Neural crest cell (in vitro differentiated cells): ENCODE results near the gene NR0B2. TPM values are rescaled to one million over a fixed set of nuclear protein-coding genes. Genes with fewer than 3 reads are reported as not detected.

Experiments used
- DNase-seq: peaks from one replicate; pipeline ENCODE4 v3.0.0; 2021; ENCODE audit warnings: low read depth, mixed read lengths, low spot score
- H3K27ac Mint-ChIP-seq: one replicate; pipeline ENCODE4 v1.8.0; 2021; ENCODE audit warnings: mild to moderate bottlenecking, mixed read lengths; ENCODE audit not compliant: unreplicated experiment
- H3K27me3 Mint-ChIP-seq: 2 replicates; pipeline ENCODE4 v1.8.0; 2021; ENCODE audit warnings: low read depth, mild to moderate bottlenecking, mixed read lengths
- H3K36me3 Mint-ChIP-seq: 2 replicates; pipeline ENCODE4 v1.8.0; 2021; ENCODE audit warnings: low read depth, mild to moderate bottlenecking, mixed read lengths
- H3K4me1 Mint-ChIP-seq: 2 replicates; pipeline ENCODE4 v1.8.0; 2021; ENCODE audit warnings: mixed read lengths
- H3K4me3 Mint-ChIP-seq: one replicate; pipeline ENCODE4 v1.8.0; 2021; ENCODE audit warnings: mild to moderate bottlenecking, mixed read lengths
- H3K9me3 Mint-ChIP-seq: 2 replicates; pipeline ENCODE4 v1.8.0; 2021; ENCODE audit warnings: mixed read lengths
- total RNA-seq: library from RNA; stranded (reverse); gene quantifications from 2 replicates; pipeline ENCODE4 v1.2.1, GENCODE V29; 2021
- TF ChIP-seq, protein P1 (sequence below): fragments of 200-600 bp; sonication (generic); conservative IDR thresholded peaks from 2 replicates; pipeline ENCODE4 v1.5.0; 2021; ENCODE audit warnings: antibody characterized with exemption, mild to moderate bottlenecking

Gene NR0B2
- total RNA-seq, 1 donor from 2014 or later = not detected

DNA sequence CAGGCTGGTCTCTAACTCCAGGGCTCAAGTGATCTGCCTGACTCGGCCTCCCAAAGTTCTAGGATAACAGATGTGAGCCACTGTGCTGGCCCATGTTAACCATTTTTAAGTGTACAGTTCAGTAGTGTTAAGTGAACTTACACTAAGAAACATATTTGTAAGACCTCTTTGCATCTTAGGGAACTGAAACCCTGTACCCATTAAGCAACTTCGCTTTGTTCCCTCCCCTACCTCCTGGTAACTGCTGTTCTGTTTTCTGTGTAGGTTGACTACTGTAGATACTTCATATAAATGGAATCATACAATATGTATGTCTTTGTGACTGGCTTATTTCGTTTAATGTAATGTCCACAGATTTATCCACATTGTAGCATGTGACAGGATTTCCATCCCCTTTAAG, 18.8 kb upstream of the NR0B2 start:
- no peak for DNase-seq
- TF ChIP-seq, protein P1, sequence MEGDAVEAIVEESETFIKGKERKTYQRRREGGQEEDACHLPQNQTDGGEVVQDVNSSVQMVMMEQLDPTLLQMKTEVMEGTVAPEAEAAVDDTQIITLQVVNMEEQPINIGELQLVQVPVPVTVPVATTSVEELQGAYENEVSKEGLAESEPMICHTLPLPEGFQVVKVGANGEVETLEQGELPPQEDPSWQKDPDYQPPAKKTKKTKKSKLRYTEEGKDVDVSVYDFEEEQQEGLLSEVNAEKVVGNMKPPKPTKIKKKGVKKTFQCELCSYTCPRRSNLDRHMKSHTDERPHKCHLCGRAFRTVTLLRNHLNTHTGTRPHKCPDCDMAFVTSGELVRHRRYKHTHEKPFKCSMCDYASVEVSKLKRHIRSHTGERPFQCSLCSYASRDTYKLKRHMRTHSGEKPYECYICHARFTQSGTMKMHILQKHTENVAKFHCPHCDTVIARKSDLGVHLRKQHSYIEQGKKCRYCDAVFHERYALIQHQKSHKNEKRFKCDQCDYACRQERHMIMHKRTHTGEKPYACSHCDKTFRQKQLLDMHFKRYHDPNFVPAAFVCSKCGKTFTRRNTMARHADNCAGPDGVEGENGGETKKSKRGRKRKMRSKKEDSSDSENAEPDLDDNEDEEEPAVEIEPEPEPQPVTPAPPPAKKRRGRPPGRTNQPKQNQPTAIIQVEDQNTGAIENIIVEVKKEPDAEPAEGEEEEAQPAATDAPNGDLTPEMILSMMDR = no peak
- H3K27me3 Mint-ChIP-seq = no peaks in the 10 kb centered on the region
- no peak overlapping the region for H3K27ac Mint-ChIP-seq
- H3K4me1 Mint-ChIP-seq = no peaks in the 10 kb centered on the region
- no peak overlapping the region for H3K4me3 Mint-ChIP-seq
- peaks cover 29% of the 10 kb centered on the region for H3K36me3 Mint-ChIP-seq
- H3K9me3 Mint-ChIP-seq = no peaks in the 10 kb centered on the region

DNA sequence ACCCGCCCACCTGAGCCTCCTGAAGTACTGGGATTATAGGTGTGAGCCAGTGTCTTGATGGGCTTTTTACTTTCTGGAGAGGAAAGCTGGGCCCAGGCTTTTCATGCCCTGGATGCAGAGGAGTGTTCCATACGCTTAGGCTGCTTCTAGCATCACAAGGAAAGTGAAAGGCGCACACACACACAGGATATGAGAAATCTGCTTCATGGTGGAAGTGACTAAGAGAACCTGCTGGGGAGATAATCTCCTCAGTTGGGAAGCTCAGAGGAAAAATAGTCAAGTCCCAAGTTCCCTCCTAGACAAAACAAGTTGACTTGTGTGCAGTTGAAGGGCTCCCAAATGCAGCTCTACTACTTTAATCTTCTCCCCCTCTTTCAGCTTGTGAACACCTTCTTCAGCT, 9.9 kb upstream of the NR0B2 start:
- peaks cover 3% of the 10 kb centered on the region for H3K9me3 Mint-ChIP-seq
- H3K27ac Mint-ChIP-seq = no peak overlapping the region
- peaks cover 29% of the 10 kb centered on the region for H3K4me1 Mint-ChIP-seq
- H3K27me3 Mint-ChIP-seq = no peaks in the 10 kb centered on the region
- H3K36me3 Mint-ChIP-seq = peaks cover 22% of the 10 kb centered on the region
- TF ChIP-seq, protein P1 = no peak
- peak overlapping the region; percentile 90 for H3K4me3 Mint-ChIP-seq
- no peak for DNase-seq

DNA sequence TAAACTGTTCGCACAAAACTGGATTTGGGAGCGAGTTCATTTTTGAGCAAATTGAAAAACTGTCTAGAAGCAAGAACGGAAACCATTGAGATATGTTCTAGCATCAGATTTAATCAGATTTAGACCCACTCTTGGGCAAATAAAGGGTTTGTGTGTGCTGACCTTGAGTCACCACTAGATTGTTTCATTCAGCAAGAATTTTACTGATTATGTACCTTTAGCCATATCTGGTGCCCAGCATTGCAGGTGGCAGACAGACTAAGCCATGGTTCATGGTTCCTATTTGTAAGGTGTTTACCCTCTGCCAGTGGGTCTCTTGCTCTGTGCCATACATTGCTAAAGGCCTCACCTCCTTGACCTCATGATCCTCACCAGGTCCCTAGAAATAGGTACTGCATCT, 9.1 kb upstream of the NR0B2 start:
- Mint-ChIP-seq H3K4me1 (peaks cover 29% of the 10 kb centered on the region), H3K27ac (no peak overlapping the region), H3K9me3 (peaks cover 3% of the 10 kb centered on the region), H3K4me3 (peak overlapping the region; percentile 90), H3K27me3 (no peaks in the 10 kb centered on the region), H3K36me3 (peaks cover 15% of the 10 kb centered on the region)
- TF ChIP-seq, protein P1 = no peak
- no peak for DNase-seq

DNA sequence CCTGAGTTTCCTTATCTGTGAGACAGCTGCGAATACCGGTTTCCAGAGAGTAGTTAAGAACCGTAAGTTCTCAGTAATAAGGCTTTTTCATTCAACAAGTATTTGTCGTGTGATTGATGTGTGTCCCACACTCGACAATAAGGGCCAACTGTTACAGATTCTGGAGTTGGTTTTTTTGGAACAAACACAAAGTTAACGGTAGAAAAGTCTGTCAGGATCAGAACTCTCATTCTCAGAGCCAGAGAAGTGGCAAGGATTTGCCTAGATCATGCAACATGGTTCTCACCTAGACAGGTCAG, 8.6 kb upstream of the NR0B2 start:
- Mint-ChIP-seq H3K36me3 (peaks cover 13% of the 10 kb centered on the region), H3K27ac (no peak overlapping the region), H3K4me3 (peak overlapping the region; percentile 90), H3K4me1 (peaks cover 29% of the 10 kb centered on the region), H3K9me3 (peaks cover 3% of the 10 kb centered on the region), H3K27me3 (no peaks in the 10 kb centered on the region)
- no peak for DNase-seq
- TF ChIP-seq, protein P1 = no peak

DNA sequence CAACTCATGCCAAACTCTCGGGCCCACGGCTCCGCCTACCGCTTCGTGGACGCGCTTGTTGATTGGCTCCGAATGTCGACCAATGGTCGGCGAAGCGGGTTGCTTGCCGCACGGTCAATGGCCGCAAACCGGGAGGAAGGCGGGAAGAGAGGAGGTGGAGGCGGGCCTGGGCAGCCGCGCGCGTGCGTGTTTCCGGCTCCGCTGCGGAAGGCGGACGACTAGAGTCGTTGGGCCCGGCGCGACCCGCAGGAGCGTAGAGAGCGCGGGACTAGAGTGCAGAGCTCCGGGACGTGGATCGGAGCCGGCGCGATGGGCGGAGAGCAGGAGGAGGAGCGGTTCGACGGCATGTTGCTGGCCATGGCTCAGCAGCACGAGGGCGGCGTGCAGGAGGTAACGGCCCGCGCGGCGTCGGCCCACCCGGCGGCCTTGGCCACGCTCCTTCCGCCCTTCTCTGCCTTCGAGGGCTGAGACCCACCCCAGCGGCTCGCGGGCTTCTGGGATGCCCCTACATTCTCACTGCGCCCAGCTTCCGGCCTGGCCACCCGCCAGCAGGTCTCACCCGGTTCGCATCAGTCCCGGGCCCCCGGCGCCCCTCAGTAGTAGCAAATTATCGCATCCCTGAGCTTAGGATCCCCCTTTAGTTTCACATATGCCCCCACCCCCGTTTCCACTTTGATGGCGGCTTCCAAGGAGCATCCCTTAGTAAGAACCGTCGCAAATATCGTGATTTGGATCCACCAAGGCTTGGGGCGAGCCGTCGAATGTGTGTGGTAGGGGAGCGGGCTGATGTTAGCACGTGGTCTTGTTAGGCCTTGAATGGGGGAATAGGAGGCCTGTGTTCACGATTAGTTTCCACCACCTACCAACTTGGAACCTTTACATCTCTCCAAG, 8.0 kb upstream of the NR0B2 start, which contains the start of gene NUDC:
TSS of gene NUDC (plus strand) at position 204 of the 891 bp plus-strand sequence. CDS start at position 310, 106 bp downstream.
- Mint-ChIP-seq H3K27me3 (no peaks in the 10 kb centered on the region), H3K9me3 (peaks cover 3% of the 10 kb centered on the region), H3K27ac (peak within 1 kb of the TSS; percentile 98), H3K4me1 (peaks cover 29% of the 10 kb centered on the region), H3K36me3 (peaks cover 9% of the 10 kb centered on the region), H3K4me3 (peak within 1 kb of the TSS; percentile 90)
- TF ChIP-seq, protein P1 = no peak
- peak; percentile 88 for DNase-seq
